Stimulated activated CD4-positive, alpha-beta T cell treated with anti-CD3 and anti-CD28 coated beads, Interleukin-2, amount 100 ng/mL, for 24 hours (primary cell): ENCODE measurements around the gene ST7L.

ENCODE experiments used
- DNase-seq, 2 donors: peaks; one replicate each; pipeline ENCODE4 v3.0.0-alpha.2; 2020

Gene ST7L

DNA sequence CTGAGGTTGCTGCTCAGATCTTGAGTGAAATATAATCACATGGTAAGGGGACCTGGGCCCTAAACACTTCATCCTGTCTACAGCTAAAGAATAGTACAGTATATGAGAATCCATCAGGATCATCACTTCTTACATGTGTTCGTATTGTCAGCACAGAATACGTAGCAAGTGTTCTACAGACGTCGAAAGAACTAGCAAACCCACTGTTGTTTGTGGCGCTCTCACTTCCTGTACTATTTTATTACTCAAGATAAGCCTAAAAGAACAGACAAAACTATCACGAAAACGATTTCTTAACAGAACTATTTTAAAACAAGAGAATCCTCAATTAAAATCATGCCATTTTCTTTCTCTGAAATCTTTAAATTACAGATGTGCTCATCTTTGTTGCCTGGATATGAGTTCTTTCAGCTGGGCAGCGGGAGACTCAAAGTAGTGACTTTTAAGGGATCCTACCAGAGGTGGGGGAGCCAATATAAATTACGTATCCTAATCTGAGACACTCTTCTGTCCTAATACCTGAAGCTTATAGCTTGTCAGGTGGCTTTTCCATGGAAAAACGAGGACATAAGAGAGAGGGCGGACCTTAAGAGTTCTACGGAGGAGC is 724 bp downstream of the ST7L start:
- DNase-seq: no peak

DNA sequence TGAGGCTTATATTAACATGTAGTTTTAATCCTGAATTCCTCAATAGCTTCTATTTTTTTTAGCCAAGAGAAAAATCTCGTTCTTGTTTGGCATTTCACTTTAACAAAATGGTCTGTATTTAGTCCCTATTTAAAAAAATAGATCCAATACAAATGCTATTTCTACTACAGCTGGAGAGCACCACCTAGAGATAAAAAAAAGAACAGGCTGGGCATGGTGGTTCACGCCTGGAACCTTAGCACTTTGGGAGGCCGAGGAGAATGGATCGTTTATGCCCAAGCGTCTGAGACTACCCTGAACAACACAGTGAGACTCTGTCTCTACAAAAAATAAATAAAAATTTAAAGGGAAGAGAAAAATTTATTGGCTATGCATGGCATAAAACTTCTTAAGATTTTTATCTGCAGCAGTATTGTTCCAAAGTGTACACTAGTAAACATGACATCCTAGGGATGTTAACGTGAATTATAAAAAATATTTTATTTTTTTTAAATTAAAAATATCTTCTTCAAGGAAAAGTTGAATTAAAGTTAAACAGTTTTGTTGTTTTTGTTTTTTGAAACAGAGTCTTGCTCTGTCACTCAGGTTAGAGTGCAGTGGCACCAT is 4.4 kb downstream of the ST7L start:
- no peak for DNase-seq

DNA sequence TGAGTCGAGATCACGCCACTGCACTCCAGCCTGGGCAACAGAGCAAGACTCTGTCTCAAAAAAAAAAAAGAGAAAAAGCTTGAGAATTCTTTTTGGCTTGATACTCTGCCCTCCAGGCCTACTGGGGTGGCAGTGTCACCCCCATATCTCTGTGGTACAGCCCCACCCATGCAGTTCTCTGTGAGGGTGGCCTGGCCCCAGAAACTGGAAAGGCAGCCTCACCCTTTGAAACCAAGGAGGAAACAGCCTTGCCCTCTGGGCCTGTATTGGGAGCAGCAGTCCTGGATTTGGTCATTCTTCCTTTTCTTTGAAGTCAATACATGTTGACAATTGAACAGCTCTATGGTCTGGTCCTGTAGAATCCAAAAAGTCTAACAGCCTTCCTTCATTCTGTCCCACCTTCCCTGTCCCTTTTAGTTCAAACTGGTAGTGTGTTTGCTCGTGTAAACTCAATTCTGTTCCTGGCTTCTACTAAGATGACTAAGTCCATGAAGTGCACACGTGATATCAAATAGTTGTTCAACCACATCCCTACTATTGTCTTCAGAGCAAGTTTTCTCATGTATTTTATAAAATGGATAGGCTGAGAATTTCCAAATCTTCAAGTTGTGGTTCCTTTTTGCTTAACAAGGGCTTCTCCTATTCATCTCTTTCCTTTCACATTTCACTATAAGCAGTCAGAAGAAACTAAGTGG is 13.2 kb downstream of the ST7L start:
- DNase-seq: no peak

DNA sequence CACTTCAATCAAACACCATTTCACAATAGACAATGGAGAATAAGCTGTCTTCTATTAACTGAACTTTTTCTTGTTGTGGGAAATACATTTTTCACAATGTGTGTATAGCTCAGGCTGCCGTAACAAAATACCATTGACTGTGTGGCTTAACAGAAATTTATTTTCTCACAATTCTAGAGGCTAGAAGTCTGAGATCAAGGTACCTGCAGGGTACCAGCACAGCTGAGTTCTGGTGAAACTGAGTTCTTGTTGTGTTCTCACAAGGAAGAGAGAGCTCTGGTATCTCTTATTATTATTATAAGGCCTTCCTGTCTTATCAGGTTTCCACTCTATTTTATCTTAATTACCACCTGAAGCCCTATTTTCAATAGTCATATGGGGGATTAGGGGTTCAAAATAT is 15.4 kb downstream of the ST7L start:
- no peak for DNase-seq

DNA sequence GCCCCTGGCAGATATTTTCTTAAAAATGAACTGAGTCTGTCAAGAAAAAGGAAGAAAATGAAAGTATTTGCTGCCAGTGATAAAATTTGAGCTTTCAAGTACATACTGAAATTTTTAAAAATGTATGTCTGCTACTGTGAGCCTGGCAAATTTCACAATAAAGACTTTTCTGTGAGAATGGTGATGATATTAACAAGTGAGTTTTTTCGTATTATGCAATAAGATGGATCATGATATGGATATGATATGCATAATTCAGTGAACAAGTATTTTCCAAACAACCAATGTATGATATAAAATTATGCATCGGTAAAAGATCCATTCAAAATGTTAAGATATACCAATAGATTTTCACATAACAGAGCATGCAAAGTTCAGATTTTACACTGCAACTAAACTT is 15.9 kb downstream of the ST7L start:
- DNase-seq: no peak

DNA sequence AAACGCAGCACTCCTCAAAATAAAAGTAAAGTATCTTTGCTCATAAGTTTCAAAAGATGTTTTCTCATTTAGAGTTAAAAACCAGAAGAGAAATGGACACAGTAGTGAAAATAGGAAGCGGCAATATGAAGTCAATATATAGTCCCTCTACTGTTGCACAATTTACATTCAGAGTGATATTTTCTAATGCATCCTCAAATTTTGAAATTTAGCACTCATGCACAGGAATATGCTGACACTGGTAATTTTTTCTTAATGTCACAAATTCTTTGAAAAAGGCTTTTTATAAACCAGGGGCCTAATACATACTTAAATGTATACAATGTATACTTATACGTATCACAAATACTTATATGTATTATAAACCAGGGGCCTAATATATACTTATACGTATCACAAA is 19.5 kb downstream of the ST7L start:
- no peak for DNase-seq

DNA sequence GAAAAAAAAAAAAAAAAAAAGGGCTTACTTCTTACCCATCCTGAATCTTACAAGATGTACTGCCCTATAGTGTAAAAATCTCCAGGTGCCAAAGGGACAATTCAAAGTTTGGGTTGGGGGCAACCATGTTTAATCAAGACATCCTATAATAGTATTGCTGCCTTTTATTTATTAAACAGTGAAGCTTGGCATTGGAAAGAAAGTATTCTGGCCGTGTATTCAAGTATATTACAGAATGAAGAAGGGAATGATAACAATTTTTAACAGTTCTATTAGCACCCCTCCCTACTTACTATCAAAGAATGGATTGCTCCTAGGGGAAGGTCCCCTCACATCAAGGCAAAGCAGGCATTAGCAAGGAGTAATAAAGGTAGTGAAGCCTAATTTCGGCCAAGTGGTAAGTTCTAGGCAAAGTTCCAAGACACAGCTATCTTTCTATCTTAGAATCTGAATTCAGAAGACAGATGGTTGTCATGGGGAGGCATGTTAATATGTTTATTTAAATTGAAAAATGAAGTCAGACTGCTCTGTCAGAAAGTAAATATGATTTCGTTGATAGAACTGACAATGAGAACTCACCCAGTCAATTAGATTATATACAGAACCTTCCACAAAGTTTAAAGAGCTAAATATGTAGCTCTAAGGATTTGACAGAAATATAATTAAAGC is 24.6 kb downstream of the ST7L start:
- DNase-seq: no peak

DNA sequence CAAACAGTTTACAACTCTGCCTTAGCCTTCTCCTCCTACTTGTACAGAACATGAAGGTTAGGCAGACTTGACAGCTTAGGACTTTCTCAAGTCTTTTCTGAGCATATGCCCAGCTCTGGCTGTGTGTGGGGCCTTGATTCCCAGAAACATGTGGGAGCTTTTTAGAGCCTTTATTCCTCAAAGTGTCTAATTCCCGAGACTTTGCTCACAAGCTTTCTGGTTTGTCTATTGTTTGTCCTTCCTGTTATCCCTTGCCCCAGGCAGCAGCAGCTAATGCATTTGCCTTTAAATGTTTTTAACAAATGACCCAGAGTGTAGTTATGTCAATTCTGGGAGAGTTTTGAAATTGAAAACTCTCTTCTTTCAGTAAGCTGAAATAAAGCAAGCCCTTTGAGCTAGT is 29.2 kb downstream of the ST7L start:
- no peak for DNase-seq

DNA sequence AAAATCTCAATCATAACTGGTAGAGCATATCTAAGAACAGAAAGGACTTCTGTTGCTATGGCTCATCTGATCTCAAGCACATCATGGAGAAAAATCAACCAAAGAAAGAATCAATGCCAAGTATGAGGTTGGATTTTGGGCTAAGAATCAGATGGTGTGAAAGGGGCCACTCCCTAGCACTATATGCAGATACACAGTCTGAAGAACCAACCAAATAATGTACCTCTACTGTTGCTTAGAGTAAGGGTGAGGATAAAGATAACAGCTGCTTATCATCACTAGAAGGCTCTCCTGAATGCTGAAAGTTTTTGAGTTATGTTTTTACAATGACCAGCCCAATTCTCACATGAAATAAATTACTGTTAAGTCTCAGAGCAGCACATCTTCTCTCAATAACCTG is 35.6 kb downstream of the ST7L start:
- no peak for DNase-seq

DNA sequence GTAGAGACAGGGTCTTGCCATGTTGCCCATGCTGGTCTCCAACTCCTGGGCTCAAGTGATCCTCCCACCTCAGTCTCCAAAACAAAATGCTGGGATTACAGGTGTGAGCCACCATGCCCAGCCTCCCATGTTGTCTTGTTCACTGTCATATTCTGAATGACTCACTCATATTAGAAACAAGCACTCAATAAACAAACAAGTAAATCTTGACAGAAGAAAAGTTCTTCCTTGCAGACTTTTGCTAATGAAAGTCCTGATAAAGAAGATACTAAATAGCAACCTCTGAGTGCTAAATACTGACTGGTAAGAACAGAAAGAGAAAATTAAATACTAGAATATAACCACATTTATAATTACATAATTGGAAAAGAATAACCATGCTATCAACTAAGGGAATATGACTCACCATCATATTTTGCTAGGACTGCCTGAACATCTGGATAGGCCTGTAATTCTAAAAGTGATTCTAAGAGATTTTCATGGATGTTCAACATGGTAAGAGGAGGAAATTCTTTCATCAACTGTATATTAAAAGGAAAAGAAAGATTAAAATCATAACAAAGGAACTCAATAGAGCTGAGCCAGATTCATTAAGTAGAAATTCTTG is 37.3 kb downstream of the ST7L start:
- no peak for DNase-seq

DNA sequence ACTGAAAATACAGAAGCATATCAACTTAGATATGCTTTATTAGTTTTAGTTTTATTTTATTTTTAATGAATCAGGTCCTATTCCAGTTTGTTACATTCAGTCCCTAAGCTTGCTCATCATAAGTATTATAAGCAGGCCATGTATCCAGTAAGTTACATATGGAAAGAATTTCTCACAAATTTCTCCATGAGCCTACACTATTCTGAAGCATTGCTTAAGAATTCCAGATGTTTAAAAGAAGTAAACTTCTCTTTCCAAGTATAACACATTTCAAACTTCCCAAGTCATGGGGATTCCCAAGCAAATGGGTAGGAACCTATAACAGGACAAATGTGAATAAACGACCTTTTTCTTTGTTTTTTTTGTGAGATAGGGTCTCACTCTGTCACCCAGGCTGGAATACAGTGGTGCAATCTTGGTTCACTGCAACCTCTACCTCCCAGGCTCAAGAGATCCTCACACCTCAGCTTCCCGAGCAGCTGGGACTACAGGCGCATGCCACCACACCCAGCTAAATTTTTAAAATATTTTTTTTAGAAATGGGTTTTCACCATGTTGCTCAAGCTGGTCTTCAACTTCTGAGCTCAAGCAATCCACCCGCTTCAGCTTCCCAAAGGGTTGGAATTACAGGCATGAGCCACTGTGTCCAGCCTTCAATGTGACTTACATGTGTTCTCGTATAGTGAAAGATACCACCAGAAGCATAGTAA is 39.0 kb downstream of the ST7L start:
- DNase-seq: no peak

DNA sequence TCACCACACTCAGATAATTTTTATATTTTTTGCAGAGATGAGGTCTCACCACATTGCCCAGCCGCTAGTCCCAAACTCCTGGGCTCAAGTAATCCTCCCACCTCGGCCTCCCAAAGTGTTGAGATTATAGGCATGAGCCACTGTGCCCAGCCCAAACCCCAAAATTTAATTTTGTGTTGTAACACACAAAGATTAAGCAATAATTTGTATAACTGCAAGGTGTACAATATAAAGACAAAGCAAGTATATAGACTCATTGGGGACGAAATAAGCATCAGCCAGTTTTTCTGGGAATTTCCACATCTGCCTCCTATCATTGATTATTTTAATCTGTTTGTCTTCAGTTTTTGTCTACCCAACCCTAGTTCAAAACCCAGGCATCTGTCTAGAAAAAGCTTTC is 42.7 kb downstream of the ST7L start:
- no peak for DNase-seq

DNA sequence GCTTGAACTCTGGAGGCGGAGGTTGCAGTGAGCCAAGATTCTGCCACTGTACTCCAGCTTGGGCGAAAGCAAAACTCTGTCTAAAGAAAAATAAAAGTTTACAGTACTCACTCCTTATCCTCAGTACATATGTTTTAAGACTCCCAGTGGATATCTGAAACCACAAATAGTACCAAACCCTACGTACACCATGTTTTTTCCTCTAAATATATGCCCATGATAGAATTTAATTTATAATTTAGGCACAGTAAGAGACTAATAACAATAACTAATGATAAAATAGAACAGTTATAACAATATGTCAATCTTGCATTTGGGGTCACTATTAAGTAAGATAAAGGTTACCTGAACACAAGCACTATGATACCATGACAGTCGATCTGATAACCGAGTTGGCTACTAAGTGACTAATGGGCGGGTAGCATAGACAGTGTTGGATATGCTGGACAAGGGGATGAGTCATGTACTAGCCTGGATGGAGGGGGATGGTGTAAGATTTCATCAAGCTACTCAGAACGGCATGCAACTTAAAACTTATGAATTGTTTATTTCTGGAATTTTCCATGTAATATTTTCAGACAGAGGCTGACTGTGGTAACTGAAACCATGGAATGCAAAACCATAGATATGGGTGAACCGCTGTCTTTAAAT is 43.7 kb downstream of the ST7L start:
- DNase-seq: no peak

DNA sequence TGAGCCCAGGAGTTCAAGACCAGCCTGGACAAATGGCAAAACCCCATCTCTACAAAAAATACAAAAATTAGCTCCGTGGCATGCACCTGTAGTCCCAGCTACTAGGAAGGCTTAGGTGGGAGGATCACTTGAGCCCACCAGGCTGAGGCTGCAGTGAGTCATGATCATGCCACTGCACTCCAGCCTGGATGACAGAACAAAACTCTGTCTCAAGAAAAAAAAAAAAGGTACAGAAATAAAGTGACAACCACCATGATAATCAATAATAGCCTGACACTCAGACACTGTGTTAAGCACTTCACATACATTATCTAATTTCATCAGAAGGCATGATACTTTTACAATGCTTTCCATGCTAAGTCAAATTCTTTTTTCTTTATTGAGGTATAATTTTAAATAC is 53.1 kb downstream of the ST7L start:
- DNase-seq: no peak

DNA sequence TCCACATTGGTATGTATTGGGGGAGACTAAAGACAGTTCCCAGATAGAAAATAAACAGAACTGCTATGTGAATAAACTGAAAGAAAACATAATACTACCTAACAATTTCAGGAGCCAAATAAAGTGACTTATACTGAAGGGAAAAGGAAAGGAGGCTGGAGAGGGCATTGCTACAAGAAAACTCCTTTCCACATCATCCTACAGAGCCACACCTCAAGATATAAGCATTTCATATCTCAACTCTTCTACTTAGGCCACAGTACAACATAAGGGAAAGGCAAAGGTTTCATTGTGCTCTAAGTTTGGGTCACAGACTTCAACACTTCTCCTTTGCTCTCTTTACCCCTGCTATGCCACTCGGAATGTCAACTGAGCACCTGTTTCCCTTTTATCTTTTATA is 54.9 kb downstream of the ST7L start:
- no peak for DNase-seq

DNA sequence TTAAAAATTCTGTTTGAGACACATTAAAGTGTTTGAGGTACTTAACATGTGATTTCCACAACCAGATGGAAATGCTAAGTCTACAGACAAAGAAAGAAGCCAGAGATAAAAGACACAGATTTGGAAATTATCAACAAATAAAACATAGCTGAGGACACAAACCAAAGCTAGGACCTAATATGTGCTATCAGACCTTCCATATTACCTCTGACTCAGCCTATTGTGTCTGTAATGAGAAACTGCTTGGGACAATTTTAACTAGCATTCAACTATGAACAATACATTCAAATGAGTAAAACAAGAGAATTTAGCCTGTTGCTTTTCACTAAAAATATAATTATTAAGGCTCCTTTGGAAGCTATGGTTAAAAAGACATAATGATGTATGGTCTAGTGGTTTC is 55.6 kb downstream of the ST7L start:
- no peak for DNase-seq

DNA sequence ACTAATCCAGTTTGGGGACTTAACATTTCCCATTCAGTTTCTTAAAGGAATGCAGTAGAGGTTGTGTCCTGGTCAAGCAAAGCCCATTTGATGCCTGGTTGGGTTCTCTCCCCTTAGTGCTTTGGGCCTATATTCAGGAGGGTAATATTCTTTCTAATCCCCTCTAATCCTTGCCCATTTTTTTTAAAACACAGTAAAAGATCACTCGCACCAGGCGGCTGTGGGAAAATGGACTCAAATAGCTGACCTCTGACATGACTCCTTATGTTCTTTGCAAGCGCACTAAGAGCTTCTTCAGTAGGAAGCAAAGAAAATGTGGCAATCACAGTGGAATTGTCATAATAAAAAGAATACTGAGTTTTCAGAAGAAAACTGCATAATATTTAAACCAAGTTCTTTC is 60.3 kb downstream of the ST7L start:
- DNase-seq: no peak

DNA sequence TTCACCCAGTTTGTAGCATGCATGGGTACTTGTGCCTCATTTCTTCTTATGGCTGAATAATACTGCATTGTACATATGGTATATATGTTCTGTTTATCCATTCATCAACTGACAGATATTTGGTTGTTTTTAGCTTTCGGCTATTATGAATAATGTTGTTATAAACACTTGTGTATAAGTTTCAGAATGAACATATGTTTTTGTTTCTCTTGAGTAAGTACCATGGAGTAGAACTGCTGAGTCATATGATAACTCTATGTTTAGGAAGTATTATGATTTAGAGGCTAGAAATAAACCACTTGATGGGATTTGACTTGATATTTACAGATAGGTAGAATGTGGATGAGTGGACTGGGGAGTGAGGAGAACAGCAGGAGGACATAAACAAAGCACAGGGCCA is 61.6 kb downstream of the ST7L start:
- DNase-seq: no peak

DNA sequence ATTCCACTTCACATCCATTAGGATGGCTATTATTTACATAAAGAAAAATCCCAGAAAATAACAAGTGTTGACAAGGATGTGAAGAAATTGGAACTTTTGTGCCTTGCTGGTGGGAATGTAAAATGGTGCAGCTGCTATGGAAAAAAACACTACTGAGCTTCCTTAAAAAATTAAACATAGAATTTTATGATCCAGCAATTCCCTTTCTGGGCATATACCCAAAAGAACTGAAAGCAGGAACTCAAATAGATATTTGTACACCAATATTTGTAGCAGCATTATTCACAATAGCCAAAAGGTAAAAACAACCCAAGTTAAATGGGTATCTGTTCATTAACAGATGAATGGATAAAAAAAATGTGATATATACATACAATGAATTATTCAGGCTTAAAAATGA is 64.5 kb downstream of the ST7L start:
- DNase-seq: no peak

DNA sequence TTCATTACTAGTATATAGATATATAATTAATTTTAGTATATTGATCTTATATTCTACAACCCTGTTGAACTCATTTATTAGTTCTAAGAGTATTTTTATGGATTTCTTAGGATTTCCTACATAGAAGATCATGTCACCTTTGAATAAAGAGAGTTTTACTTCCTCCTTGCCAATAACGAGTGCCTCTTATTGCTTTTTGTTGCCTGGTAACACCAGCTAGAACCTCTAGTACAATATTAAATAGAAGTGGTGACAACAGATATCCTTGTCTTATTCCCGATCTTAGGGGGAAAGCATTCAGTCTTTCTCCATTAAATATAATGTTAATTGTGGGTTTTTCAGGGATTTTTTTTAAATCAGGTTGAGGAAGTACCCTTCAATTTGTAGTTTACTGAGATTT is 69.4 kb downstream of the ST7L start:
- DNase-seq: no peak

DNA sequence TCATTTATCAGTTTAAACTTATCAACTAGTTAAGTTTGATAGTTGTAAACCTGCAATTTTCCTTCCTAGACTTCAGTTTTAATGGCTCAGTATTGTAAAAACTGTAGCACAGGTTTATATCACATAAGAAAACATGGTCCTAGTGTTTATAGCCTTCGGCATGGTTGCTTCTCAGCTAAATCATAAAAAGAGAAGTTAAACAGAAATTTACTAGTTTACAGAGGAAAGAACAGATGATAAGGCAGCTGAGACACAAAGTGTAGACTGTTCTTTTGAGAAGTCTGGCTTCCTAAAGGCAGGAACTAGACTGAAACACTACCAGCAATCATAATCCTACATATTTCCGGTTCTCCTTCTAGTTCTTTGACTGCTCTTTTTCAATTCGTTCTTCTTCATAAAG is 70.4 kb downstream of the ST7L start:
- DNase-seq: no peak

DNA sequence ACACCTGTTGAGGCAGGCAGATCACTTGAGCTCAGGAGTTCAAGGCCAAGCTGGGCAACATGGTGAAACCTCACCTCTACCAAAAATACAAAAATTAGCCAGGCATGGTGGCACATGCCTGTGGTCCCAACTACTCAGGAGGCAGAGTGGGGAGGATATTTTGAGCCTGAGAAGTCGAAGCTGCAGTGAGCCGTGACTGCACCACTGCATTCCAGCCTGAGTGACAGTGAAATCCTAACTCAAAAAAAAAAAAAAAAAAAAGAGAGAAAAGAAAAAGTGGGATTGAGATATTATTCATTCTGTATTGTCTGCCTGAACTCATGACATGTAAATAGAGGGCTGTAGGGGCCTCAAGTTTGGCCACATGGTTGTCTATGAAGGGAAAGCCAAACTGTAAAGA is 72.9 kb downstream of the ST7L start:
- no peak for DNase-seq

DNA sequence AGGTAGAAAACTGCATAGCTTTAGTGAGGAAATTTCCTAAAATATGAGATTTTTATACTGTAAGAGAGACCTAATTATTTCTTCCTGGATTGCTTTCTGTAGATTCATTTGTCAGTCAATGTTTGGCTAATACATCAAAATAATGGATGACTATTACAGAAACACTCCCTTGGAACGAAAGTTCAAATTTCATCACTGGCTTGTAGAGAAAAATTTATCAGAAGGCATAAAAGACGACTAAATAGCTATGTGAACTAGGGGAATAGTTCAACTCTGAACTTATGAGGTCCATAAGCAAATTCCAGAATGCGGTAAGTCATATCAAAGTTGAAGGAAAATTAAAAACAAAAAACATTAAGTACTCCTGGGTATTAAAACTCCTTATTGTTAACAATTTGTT is 74.2 kb downstream of the ST7L start:
- no peak for DNase-seq
